HG03097 (cell line): ENCODE measurements around the gene SLC27A2.
"Not testable (repeated sequence)": the region's sequence is repeated elsewhere in the genome, so short reads cannot be mapped to it uniquely, and the experiment has no call there.

Experiments
- ATAC-seq: cut with Tn5 transposase; IDR thresholded peaks from one replicate; pipeline ENCODE4 v1.9.1; 2021; ENCODE audit not compliant: unreplicated experiment, low FRiP score

SLC27A2 gene

GRCh38 chr15:50181969-50182218 is at the start of gene SLC27A2:
Gene SLC27A2 (plus strand): TSS chr15:50182196. CDS start chr15:50182428, 232 bp downstream.
- no peak for ATAC-seq

- not testable (repeated sequence) for ATAC-seq
These were observed 49.6 kb upstream of the SLC27A2 start for GRCh38 chr15:50132251-50132984.

- ATAC-seq: peak; percentile 59
These were observed 47.4 kb upstream of the SLC27A2 start for GRCh38 chr15:50134524-50135024.

- peak; percentile 54 for ATAC-seq
These were observed 46.9 kb upstream of the SLC27A2 start for GRCh38 chr15:50135031-50135551.

- ATAC-seq: no peak
These were observed 44.6 kb upstream of the SLC27A2 start for GRCh38 chr15:50137330-50137761.

- no peak for ATAC-seq
These were observed 44.1 kb upstream of the SLC27A2 start for GRCh38 chr15:50137893-50138292.

GRCh38 chr15:50138391-50138790 is 43.6 kb upstream of the SLC27A2 start:
- no peak for ATAC-seq

GRCh38 chr15:50140098-50140497 is 41.9 kb upstream of the SLC27A2 start:
- ATAC-seq: no peak

GRCh38 chr15:50140983-50141382 is 41.0 kb upstream of the SLC27A2 start:
- no peak for ATAC-seq

GRCh38 chr15:50141856-50142255 is 40.1 kb upstream of the SLC27A2 start:
- no peak for ATAC-seq

GRCh38 chr15:50143255-50143860 is 38.6 kb upstream of the SLC27A2 start:
- ATAC-seq: no peak

- ATAC-seq: no peak
These were observed 37.5 kb upstream of the SLC27A2 start for GRCh38 chr15:50144341-50145120.

- no peak for ATAC-seq
These were observed 36.5 kb upstream of the SLC27A2 start for GRCh38 chr15:50145451-50145872.

- ATAC-seq: no peak
These were observed 35.4 kb upstream of the SLC27A2 start for GRCh38 chr15:50146632-50147031.

GRCh38 chr15:50148362-50148963 is 33.5 kb upstream of the SLC27A2 start:
- ATAC-seq: no peak

GRCh38 chr15:50149090-50149489 is 32.9 kb upstream of the SLC27A2 start:
- no peak for ATAC-seq

- ATAC-seq: no peak
These were observed 31.6 kb upstream of the SLC27A2 start for GRCh38 chr15:50150349-50150748.

- ATAC-seq: no peak
These were observed 31.1 kb upstream of the SLC27A2 start for GRCh38 chr15:50150851-50151250.

- ATAC-seq: no peak
These were observed 30.5 kb upstream of the SLC27A2 start for GRCh38 chr15:50151476-50151875.

GRCh38 chr15:50158236-50158635 is 23.8 kb upstream of the SLC27A2 start:
- not testable (repeated sequence) for ATAC-seq
